HUES6 (cell line): ENCODE data around the gene CD74.

Experiments used
- H3K27ac ChIP-seq: 2 replicates; pipeline ENCODE4 v1.7.0; 2013; ENCODE audit warnings: low read depth, mild to moderate bottlenecking, low read length, inconsistent platforms
- H3K27me3 ChIP-seq: 2 replicates; pipeline ENCODE4 v1.6.1; 2013; ENCODE audit warnings: low read length; ENCODE audit not compliant: control insufficient read depth, insufficient read depth
- H3K36me3 ChIP-seq: 2 replicates; pipeline ENCODE4 v1.6.1; 2013; ENCODE audit warnings: low read length; ENCODE audit not compliant: control insufficient read depth, insufficient read depth
- H3K4me1 ChIP-seq: 2 replicates; pipeline ENCODE4 v1.6.1; 2013; ENCODE audit warnings: low read length; ENCODE audit not compliant: control insufficient read depth, insufficient read depth
- H3K4me3 ChIP-seq: 2 replicates; pipeline ENCODE4 v1.5.1; 2013; ENCODE audit warnings: low read depth, low read length
- H3K9ac ChIP-seq: one replicate; pipeline ENCODE4 v1.6.1; 2013; ENCODE audit warnings: mild to moderate bottlenecking, low read length
- H3K9me3 ChIP-seq: 2 replicates; pipeline ENCODE4 v1.6.1; 2013; ENCODE audit warnings: low read depth, low read length; ENCODE audit not compliant: control insufficient read depth, insufficient read depth

CD74 gene

GRCh38 chr5:150393096-150393645, 19.5 kb downstream of the CD74 start:
- Histone ChIP-seq H3K4me1 (no peaks in the 10 kb centered on the region), H3K27ac (no peak overlapping the region), H3K27me3 (no peaks in the 10 kb centered on the region), H3K9me3 (no peaks in the 10 kb centered on the region), H3K36me3 (peaks cover 100% of the 10 kb centered on the region), H3K9ac (no peak overlapping the region), H3K4me3 (no peak overlapping the region)

GRCh38 chr5:150392680-150393079, 20.0 kb downstream of the CD74 start:
- H3K27me3 ChIP-seq, result no peaks in the 10 kb centered on the region
- H3K27ac ChIP-seq, result no peak overlapping the region
- H3K4me3 ChIP-seq, result no peak overlapping the region
- H3K9me3 ChIP-seq, result no peaks in the 10 kb centered on the region
- no peaks in the 10 kb centered on the region for H3K4me1 ChIP-seq
- H3K9ac ChIP-seq, result no peak overlapping the region
- H3K36me3 ChIP-seq, result peaks cover 100% of the 10 kb centered on the region

- no peaks in the 10 kb centered on the region for H3K4me1 ChIP-seq
- peaks cover 100% of the 10 kb centered on the region for H3K36me3 ChIP-seq
- H3K27me3 ChIP-seq, result no peaks in the 10 kb centered on the region
- no peak overlapping the region for H3K4me3 ChIP-seq
- no peak overlapping the region for H3K27ac ChIP-seq
- no peaks in the 10 kb centered on the region for H3K9me3 ChIP-seq
- no peak overlapping the region for H3K9ac ChIP-seq
These were observed 20.7 kb downstream of the CD74 start for GRCh38 chr5:150391986-150392385.

GRCh38 chr5:150391064-150391834, 21.5 kb downstream of the CD74 start:
- no peak overlapping the region for H3K4me3 ChIP-seq
- H3K36me3 ChIP-seq, result peaks cover 100% of the 10 kb centered on the region
- no peaks in the 10 kb centered on the region for H3K4me1 ChIP-seq
- H3K27me3 ChIP-seq, result no peaks in the 10 kb centered on the region
- H3K27ac ChIP-seq, result no peak overlapping the region
- no peaks in the 10 kb centered on the region for H3K9me3 ChIP-seq
- H3K9ac ChIP-seq, result no peak overlapping the region

- H3K4me1 ChIP-seq, result no peaks in the 10 kb centered on the region
- H3K27me3 ChIP-seq, result no peaks in the 10 kb centered on the region
- H3K36me3 ChIP-seq, result peaks cover 100% of the 10 kb centered on the region
- no peak overlapping the region for H3K4me3 ChIP-seq
- H3K9ac ChIP-seq, result no peak overlapping the region
- no peak overlapping the region for H3K27ac ChIP-seq
- no peaks in the 10 kb centered on the region for H3K9me3 ChIP-seq
These were observed 23.0 kb downstream of the CD74 start for GRCh38 chr5:150389531-150390266.

GRCh38 chr5:150386024-150386855, 26.5 kb downstream of the CD74 start:
- H3K9me3 ChIP-seq, result no peaks in the 10 kb centered on the region
- H3K4me3 ChIP-seq, result no peak overlapping the region
- peaks cover 100% of the 10 kb centered on the region for H3K36me3 ChIP-seq
- H3K27ac ChIP-seq, result no peak overlapping the region
- H3K4me1 ChIP-seq, result no peaks in the 10 kb centered on the region
- H3K9ac ChIP-seq, result no peak overlapping the region
- H3K27me3 ChIP-seq, result no peaks in the 10 kb centered on the region

DNA sequence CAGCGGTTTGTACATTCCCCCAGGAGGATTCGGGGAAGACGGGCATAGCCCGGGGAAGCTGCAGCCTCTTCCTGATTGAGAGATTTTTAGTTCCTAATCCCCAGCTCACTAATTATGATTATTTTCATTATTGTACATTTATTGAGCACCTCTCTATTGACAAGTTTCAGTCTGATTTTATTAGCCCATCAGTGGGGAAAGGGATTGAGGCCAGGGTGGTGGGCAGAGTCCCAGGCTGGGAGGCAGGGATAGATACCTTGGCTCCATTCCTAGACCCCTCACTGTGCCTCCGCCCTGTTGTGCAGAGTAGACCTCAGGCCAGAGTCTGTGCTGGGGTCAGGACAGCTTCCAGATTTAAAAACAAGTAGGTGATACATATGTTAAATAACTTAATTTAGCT, 28.0 kb downstream of the CD74 start:
- Histone ChIP-seq H3K27me3 (no peaks in the 10 kb centered on the region), H3K4me1 (no peaks in the 10 kb centered on the region), H3K4me3 (no peak overlapping the region), H3K27ac (no peak overlapping the region), H3K9ac (no peak overlapping the region), H3K9me3 (no peaks in the 10 kb centered on the region), H3K36me3 (peaks cover 100% of the 10 kb centered on the region)

DNA sequence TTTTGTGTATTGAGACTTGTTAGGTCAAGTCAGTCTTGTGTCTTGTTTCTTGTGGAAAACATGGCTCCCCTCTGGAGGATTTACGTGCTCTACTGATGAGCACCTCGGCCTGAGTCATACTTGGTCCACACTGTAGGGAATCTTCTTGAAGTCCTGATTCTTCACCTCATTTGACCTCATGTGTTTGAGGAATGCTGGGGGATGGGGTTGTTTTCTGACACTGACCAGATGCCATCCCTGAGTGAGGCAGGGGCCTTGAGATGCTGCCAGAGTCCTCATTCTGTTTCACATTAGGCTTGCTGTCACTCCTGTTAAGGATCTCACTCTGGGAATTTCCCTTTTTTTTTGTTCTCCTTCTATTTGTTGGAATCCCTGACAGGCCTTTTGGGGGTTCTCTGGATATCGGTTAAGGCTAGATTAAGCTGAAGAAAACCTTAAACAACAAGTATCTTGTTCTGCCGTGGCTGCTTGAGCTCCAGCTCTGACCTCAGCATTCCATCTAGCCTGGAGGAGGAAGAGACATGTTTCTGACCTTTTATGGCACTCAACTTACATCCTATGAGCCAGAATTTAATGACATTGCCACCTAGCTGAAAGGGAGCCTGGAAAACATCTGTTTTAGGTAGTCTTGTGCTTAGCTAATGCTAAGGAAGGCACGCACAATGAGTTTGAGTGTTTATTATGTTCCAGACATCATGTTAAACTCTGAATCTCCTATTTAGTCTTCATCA, 34.6 kb downstream of the CD74 start:
- Histone ChIP-seq H3K27ac (no peak overlapping the region), H3K27me3 (no peaks in the 10 kb centered on the region), H3K9me3 (no peaks in the 10 kb centered on the region), H3K9ac (no peak overlapping the region), H3K4me3 (no peak overlapping the region), H3K4me1 (no peaks in the 10 kb centered on the region), H3K36me3 (peaks cover 100% of the 10 kb centered on the region)

- no peaks in the 10 kb centered on the region for H3K4me1 ChIP-seq
- H3K9ac ChIP-seq, result peak overlapping the region; percentile 10
- no peaks in the 10 kb centered on the region for H3K9me3 ChIP-seq
- H3K36me3 ChIP-seq, result peaks cover 100% of the 10 kb centered on the region
- H3K27ac ChIP-seq, result no peak overlapping the region
- H3K4me3 ChIP-seq, result no peak overlapping the region
- H3K27me3 ChIP-seq, result no peaks in the 10 kb centered on the region
These were observed 35.6 kb downstream of the CD74 start for GRCh38 chr5:150376799-150377771.
